SIG-M5 (cell line): ENCODE results near the gene LRP6.
"Not testable (repeated sequence)": the region's sequence is repeated elsewhere in the genome, so short reads cannot be mapped to it uniquely, and the experiment has no call there.

Experiments used
- DNase-seq: peaks from one replicate; lab custom pipeline; 2025; lab: John Stamatoyannopoulos, UW

LRP6 gene

GRCh38 chr12:12266873-12267741 is at the start of gene LRP6:
Gene LRP6 (minus strand): TSS chr12:12267044. CDS start chr12:12266735, 309 bp downstream.
- DNase-seq, result peak; percentile 18

- no peak for DNase-seq
Observed at GRCh38 chr12:12315838-12316237, 49.0 kb upstream of the LRP6 start.

GRCh38 chr12:12310695-12311094 is 43.9 kb upstream of the LRP6 start:
- DNase-seq, result not testable (repeated sequence)

GRCh38 chr12:12305568-12306300 is 38.9 kb upstream of the LRP6 start:
- no peak for DNase-seq

GRCh38 chr12:12302976-12303375 is 36.1 kb upstream of the LRP6 start:
- DNase-seq, result no peak

- DNase-seq, result no peak
Observed at GRCh38 chr12:12301122-12301521, 34.3 kb upstream of the LRP6 start.

GRCh38 chr12:12297201-12297830 is 30.5 kb upstream of the LRP6 start:
- no peak for DNase-seq

- DNase-seq, result no peak
Observed at GRCh38 chr12:12294215-12295005, 27.6 kb upstream of the LRP6 start.

- DNase-seq, result no peak
Observed at GRCh38 chr12:12290206-12290605, 23.4 kb upstream of the LRP6 start.

GRCh38 chr12:12286441-12286840 is 19.6 kb upstream of the LRP6 start:
- DNase-seq, result no peak

GRCh38 chr12:12282761-12283425 is 16.0 kb upstream of the LRP6 start:
- no peak for DNase-seq

GRCh38 chr12:12282202-12282601 is 15.4 kb upstream of the LRP6 start:
- no peak for DNase-seq

- no peak for DNase-seq
Observed at GRCh38 chr12:12281134-12281533, 14.3 kb upstream of the LRP6 start.

- no peak for DNase-seq
Observed at GRCh38 chr12:12278899-12279298, 12.1 kb upstream of the LRP6 start.

GRCh38 chr12:12275874-12276273 is 9.0 kb upstream of the LRP6 start:
- no peak for DNase-seq

- no peak for DNase-seq
Observed at GRCh38 chr12:12273291-12273957, 6.6 kb upstream of the LRP6 start.

- DNase-seq, result no peak
Observed at GRCh38 chr12:12272869-12273268, 6.0 kb upstream of the LRP6 start.

- no peak for DNase-seq
Observed at GRCh38 chr12:12270226-12270625, 3.4 kb upstream of the LRP6 start.

- DNase-seq, result no peak
Observed at GRCh38 chr12:12267742-12268200, 927 bp upstream of the LRP6 start.

GRCh38 chr12:12266389-12266872 is 413 bp downstream of the LRP6 start:
- no peak for DNase-seq
